DND-41 (cell line): ENCODE data around the gene FUCA1.

ENCODE experiments used
- CTCF ChIP-seq: IDR thresholded peaks from 2 replicates; pipeline ENCODE4 v1.5.1; 2012; ENCODE audit warnings: borderline replicate concordance, low read length, moderate library complexity, mild to moderate bottlenecking; ENCODE audit not compliant: poor library complexity, severe bottlenecking; ENCODE audit errors: extremely low read depth
- EZH2 ChIP-seq: IDR thresholded peaks from 3 replicates; pipeline ENCODE4 v1.6.1; 2012; ENCODE audit warnings: borderline replicate concordance, low read depth, mild to moderate bottlenecking, moderate library complexity, low read length, inconsistent platforms; ENCODE audit not compliant: severe bottlenecking

GRCh38 chr1:23895993-23896392 is 27.9 kb upstream of the FUCA1 start:
- no peak for TF ChIP-seq CTCF
- TF ChIP-seq EZH2: no peak
